Endothelial cell (in vitro differentiated cells): Measurements from ENCODE around the gene KIF17. TPM values are rescaled to one million over a fixed set of nuclear protein-coding genes. Genes with fewer than 3 reads are reported as not detected.

Experiments used
- DNase-seq: peaks from one replicate; pipeline ENCODE4 v3.0.0; 2021; ENCODE audit warnings: low spot score
- H3K27ac Mint-ChIP-seq: one replicate; pipeline ENCODE4 v1.8.0; 2021; ENCODE audit warnings: mixed read lengths, inconsistent platforms; ENCODE audit not compliant: unreplicated experiment
- H3K27me3 Mint-ChIP-seq: one replicate; pipeline ENCODE4 v1.8.0; 2021; ENCODE audit warnings: mild to moderate bottlenecking, moderate library complexity, mixed read lengths, inconsistent platforms; ENCODE audit not compliant: unreplicated experiment
- H3K36me3 Mint-ChIP-seq: one replicate; pipeline ENCODE4 v1.8.0; 2021; ENCODE audit warnings: mild to moderate bottlenecking, low read depth, mixed read lengths, inconsistent platforms; ENCODE audit not compliant: unreplicated experiment
- H3K4me1 Mint-ChIP-seq: one replicate; pipeline ENCODE4 v1.8.0; 2021; ENCODE audit warnings: mild to moderate bottlenecking, mixed read lengths, inconsistent platforms; ENCODE audit not compliant: unreplicated experiment
- H3K4me3 Mint-ChIP-seq: one replicate; pipeline ENCODE4 v1.8.0; 2021; ENCODE audit warnings: mild to moderate bottlenecking, mixed read lengths, inconsistent platforms; ENCODE audit not compliant: unreplicated experiment
- H3K9me3 Mint-ChIP-seq: one replicate; pipeline ENCODE4 v1.8.0; 2021; ENCODE audit warnings: mixed read lengths, inconsistent platforms; ENCODE audit not compliant: unreplicated experiment
- CTCF ChIP-seq: fragments of 200-600 bp; sonication (generic); IDR thresholded peaks from one replicate; pipeline ENCODE4 v1.5.0; 2021; ENCODE audit warnings: antibody characterized with exemption; ENCODE audit not compliant: unreplicated experiment
- total RNA-seq: library from RNA; stranded (reverse); fragmentation: NEBNext Ultra II Directional; extraction: Animal tissue kit (Norgen Biotek cat#: 25700); gene quantifications from one replicate; pipeline ENCODE4 v1.2.1, GENCODE V29; 2021; ENCODE audit not compliant: unreplicated experiment

The KIF17 gene
- total RNA-seq, 1 donor from 2014 or later: 1.8 TPM

- Mint-ChIP-seq H3K27me3 (peaks cover 22% of the 10 kb centered on the region), H3K4me3 (no peak overlapping the region), H3K9me3 (no peaks in the 10 kb centered on the region), H3K27ac (no peak overlapping the region), H3K36me3 (no peaks in the 10 kb centered on the region), H3K4me1 (peaks cover 16% of the 10 kb centered on the region)
- no peak for TF ChIP-seq CTCF
- no peak for DNase-seq
These were observed 2.4 kb downstream of the KIF17 start for GRCh38 chr1:20715406-20715805.

- H3K36me3 Mint-ChIP-seq: no peaks in the 10 kb centered on the region
These were observed 4.4 kb downstream of the KIF17 start for GRCh38 chr1:20713440-20713839.

DNA sequence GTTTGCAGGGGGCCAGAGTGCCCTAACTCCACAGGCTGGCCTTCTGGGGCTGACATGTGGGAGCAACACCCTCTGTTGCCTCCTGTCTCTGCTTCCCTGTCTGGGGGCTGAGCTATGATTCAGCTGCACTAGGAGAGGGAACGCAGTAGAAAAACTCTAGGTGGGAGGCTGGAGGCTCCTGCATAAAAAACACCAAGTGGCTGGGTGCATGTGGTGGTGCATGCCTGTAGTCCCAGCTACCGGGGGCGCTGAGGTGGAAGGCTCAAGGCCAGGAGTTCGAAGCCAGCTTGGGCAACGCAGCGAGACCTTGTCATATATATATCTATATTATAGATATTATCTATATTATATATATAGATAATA lies 5.6 kb downstream of the KIF17 start:
- no peak for TF ChIP-seq CTCF
- peaks cover 15% of the 10 kb centered on the region for H3K4me1 Mint-ChIP-seq
- H3K9me3 Mint-ChIP-seq: no peaks in the 10 kb centered on the region
- H3K27ac Mint-ChIP-seq: no peak overlapping the region
- no peak overlapping the region for H3K4me3 Mint-ChIP-seq
- DNase-seq: no peak
- H3K27me3 Mint-ChIP-seq: peaks cover 9% of the 10 kb centered on the region
- no peaks in the 10 kb centered on the region for H3K36me3 Mint-ChIP-seq

More at GRCh38 chr1:20713440-20713839, 4.4 kb downstream of the KIF17 start:
- no peaks in the 10 kb centered on the region for H3K9me3 Mint-ChIP-seq
- H3K27ac Mint-ChIP-seq: no peak overlapping the region
- peaks cover 11% of the 10 kb centered on the region for H3K27me3 Mint-ChIP-seq
- peaks cover 13% of the 10 kb centered on the region for H3K4me1 Mint-ChIP-seq
- H3K4me3 Mint-ChIP-seq: no peak overlapping the region
- no peak for TF ChIP-seq CTCF
- DNase-seq: no peak

GRCh38 chr1:20711285-20712214 lies 6.3 kb downstream of the KIF17 start:
- Mint-ChIP-seq H3K4me3 (no peak overlapping the region), H3K27me3 (peaks cover 7% of the 10 kb centered on the region), H3K36me3 (no peaks in the 10 kb centered on the region), H3K4me1 (peaks cover 14% of the 10 kb centered on the region), H3K27ac (no peak overlapping the region), H3K9me3 (no peaks in the 10 kb centered on the region)
- no peak for DNase-seq
- TF ChIP-seq CTCF: no peak
